Astrocyte of the spinal cord (primary cell): ENCODE results near the gene TPP2.
A peak's percentile ranks its signal among the peaks of the same experiment; 100 is the strongest.

Experiments used
- DNase-seq: peaks from one replicate; pipeline ENCODE4 v3.0.0; 2011; ENCODE audit warnings: low read depth, low spot score
- H3K4me3 ChIP-seq: 2 replicates; pipeline ENCODE4 v1.5.1; 2011; ENCODE audit warnings: low read depth, mild to moderate bottlenecking, low read length, moderate library complexity
- in situ Hi-C: cut with HindIII; loops from 2 replicates; pipeline ENCODE4 v1.10.0; 2017; ENCODE audit warnings: low sequenced_read_pairs
- TF ChIP-seq, protein P1 (sequence below): IDR thresholded peaks from 2 replicates; pipeline ENCODE4 v1.5.1; 2012; ENCODE audit warnings: low read depth, mild to moderate bottlenecking, low read length, inconsistent platforms

Gene TPP2

DNA sequence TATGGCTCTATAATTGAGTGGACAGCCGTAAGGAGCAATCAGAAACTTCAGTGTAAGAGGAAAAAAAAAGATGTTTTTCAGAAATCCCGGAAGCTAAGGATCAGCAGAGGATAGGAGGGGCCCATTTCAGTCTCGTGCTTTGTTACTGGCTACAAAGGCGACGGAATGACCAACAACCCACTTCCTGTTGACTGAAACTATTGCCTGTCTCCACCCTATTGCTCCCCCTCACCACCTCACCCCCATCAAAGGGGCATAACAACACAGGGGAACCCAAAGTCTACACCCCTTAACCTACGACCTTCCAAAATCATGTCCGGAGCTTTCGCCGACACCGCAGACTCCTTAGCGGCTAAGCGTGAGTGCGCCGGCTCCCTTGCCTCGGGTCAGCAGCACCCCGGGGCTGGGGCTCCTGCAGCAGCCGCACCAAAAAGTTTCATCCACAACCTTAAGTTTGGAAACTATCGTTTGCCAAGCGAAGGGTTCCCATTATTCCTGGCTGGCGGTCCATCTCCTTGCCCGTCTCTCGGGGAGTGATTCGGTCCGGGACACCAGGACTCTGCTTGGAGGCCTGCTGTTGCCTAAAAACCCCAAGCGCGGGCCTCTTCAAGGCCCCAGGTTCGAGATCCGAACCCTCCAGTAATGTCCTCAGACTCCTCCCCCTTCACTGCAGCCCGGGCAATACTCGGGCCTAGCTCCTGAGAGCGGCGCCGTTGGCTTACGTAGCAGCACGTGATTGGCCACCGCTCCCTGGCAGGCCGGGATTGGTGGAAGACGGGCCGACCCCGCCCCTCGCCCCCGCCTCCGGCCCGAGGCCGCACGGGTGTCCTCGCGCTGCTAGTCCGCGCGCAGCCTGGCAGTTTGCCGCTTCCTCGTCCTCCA is at the start of gene TPP2:
TPP2 (plus strand) TSS at position 840 of the 882 bp plus-strand sequence. CDS start 53 bp downstream, outside the sequence.
- in situ Hi-C loops, result no loop called here
- TF ChIP-seq, protein P1, sequence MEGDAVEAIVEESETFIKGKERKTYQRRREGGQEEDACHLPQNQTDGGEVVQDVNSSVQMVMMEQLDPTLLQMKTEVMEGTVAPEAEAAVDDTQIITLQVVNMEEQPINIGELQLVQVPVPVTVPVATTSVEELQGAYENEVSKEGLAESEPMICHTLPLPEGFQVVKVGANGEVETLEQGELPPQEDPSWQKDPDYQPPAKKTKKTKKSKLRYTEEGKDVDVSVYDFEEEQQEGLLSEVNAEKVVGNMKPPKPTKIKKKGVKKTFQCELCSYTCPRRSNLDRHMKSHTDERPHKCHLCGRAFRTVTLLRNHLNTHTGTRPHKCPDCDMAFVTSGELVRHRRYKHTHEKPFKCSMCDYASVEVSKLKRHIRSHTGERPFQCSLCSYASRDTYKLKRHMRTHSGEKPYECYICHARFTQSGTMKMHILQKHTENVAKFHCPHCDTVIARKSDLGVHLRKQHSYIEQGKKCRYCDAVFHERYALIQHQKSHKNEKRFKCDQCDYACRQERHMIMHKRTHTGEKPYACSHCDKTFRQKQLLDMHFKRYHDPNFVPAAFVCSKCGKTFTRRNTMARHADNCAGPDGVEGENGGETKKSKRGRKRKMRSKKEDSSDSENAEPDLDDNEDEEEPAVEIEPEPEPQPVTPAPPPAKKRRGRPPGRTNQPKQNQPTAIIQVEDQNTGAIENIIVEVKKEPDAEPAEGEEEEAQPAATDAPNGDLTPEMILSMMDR, result no peak
- peak within 1 kb of the TSS; percentile 98 for H3K4me3 ChIP-seq
- peak; percentile 99 for DNase-seq

DNA sequence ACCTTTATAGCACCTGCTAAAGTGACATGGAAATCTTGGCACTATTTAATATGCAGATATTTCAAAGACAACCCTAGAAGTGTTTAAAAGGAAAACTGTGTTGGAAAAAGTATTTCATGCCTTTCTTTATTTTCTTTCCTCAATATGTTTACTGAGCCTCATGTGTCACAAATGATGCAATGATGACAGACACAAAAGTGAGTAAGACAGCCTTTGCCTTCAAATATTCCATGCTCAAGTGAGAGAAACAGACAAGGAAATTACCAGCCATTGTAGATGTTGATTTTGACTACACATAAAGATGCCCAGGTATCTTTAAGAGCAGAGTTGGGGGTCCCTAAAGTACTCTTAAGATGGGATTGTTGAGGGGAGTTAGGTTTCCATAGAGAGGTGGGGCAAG is 48.0 kb upstream of the TPP2 start:
- TF ChIP-seq, protein P1, result no peak
- no peak for DNase-seq
- no peak overlapping the region for H3K4me3 ChIP-seq
- in situ Hi-C loops, result no loop called here

DNA sequence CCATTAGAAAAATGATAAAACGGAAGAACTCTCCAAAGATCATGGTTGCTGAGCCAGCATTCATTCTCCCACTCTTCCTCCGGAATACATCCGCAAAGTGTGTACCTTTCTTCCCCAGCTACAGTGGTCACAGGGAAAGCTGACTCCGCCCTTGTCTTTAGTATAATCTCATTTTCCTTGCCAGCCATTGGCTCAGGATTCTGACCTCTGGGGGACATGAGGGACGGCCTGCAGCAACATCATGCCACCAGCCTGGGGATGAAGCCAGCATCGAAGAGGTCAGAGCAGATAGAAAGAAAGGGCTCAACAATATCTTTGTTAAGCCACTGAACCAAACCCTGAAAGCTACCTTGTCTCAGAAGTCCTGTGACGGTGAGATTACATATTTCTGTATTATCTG is 46.3 kb upstream of the TPP2 start:
- in situ Hi-C loops, result no loop called here

DNA sequence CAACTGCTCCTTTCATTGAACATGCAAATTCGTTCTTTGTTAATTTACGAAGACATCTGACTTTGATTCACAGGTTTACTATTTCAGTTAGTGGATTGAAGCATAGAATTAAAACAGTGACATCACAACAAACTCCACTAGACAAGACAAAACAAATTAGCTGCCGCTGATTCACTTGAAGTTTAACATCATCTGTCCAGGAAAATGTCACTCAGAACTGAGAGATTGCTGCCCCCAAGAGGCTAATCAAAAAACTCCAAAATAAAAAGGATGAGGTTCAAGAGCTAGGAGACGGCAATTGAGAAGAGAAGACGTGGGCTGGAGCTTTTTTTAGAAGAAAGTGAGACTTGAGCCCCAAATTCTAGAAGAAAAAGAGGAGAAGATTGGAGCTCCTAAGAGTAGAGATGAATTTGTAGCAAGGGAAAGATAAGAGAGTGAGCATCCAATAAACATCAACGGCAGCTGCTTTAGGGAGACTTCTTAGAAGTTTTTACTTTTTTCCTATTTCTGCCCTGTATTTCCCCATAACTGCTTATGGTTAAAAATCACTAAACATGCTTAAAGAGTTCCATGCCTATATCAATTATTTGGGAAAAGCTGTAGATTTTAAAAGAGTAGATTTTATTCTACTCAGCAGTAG is 40.8 kb upstream of the TPP2 start:
- peak; percentile 51 for DNase-seq
- in situ Hi-C loops, result no loop called here
- TF ChIP-seq, protein P1, result peak; percentile 44
- H3K4me3 ChIP-seq, result no peak overlapping the region

More for the DNA sequence above, 46.3 kb upstream of the TPP2 start:
- no peak overlapping the region for H3K4me3 ChIP-seq
- TF ChIP-seq, protein P1, result no peak
- no peak for DNase-seq

DNA sequence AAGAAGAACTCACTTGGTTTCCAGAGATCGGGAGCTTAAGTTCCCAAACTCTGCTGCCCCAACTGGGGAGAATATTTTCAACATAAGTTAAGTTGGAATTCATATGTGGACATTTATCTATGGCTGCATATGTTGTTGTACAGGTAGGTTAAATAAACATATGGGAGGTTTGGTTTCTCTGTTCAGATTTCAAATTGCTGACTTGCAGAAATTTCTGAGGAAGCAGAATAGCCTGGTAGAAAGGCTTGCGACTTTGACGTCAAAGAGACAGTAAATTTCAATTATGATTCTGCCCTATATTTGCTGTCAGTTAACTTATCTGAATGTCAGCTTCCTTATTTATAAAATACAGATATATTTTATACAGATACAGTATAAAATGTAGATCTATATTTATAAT is 40.0 kb upstream of the TPP2 start:
- H3K4me3 ChIP-seq, result no peak overlapping the region
- TF ChIP-seq, protein P1, result no peak
- in situ Hi-C loops, result no loop called here
- no peak for DNase-seq

DNA sequence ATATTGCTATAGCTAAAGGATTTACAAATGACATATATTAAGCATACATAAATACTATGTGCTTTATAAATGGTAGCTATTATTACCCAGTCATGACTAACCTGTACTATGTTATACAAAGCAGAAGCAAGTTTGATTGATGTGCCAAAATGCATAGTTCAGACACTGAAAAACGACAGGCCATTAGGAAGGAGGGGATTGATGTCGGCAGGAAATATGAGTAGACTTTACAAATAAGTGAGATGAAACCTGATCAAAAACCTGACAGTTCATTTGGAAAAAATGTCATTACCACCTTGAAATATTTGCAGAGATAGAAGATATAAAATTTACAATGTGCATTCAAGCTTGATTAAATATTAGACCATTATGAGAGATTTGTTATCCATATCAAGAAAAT is 38.8 kb upstream of the TPP2 start:
- TF ChIP-seq, protein P1, result no peak
- DNase-seq, result no peak
- in situ Hi-C loops, result no loop called here
- H3K4me3 ChIP-seq, result no peak overlapping the region
